ENCODE data around the gene ZNF865.

ZNF865 gene

GRCh38 chr19:55598034-55598433 lies 7.4 kb upstream of the ZNF865 start:
- H3K9me3 Mint-ChIP-seq, result peaks cover 4% of the 10 kb centered on the region
- H3K27ac Mint-ChIP-seq, result peak overlapping the region; percentile 88
- TF ChIP-seq CTCF (IDR thresholded peaks at IDR 0.05), result no peak
- peaks cover 31% of the 10 kb centered on the region for H3K4me1 Mint-ChIP-seq
- H3K4me3 Mint-ChIP-seq, result peak overlapping the region; percentile 55
- no peaks in the 10 kb centered on the region for H3K27me3 Mint-ChIP-seq (ENCODE audit: low read depth, poor library complexity)
- peaks cover 48% of the 10 kb centered on the region for H3K36me3 Mint-ChIP-seq (ENCODE audit: low read depth)
- no peak for DNase-seq

- Mint-ChIP-seq H3K9me3 (peaks cover 10% of the 10 kb centered on the region), H3K27ac (peak overlapping the region; percentile 99), H3K4me3 (peak overlapping the region; percentile 96), H3K27me3 (ENCODE audit: low read depth, poor library complexity) (no peaks in the 10 kb centered on the region), H3K36me3 (ENCODE audit: low read depth) (peaks cover 48% of the 10 kb centered on the region), H3K4me1 (peaks cover 37% of the 10 kb centered on the region)
- no peak for TF ChIP-seq CTCF (IDR thresholded peaks at IDR 0.05)
- peak; percentile 98 for DNase-seq
Observed at GRCh38 chr19:55598719-55599467, 6.6 kb upstream of the ZNF865 start.

- peak; percentile 98 for DNase-seq
- Mint-ChIP-seq H3K27ac (peak within 1 kb of the TSS; percentile 99), H3K4me1 (peaks cover 39% of the 10 kb centered on the region), H3K36me3 (ENCODE audit: low read depth) (peaks cover 47% of the 10 kb centered on the region), H3K4me3 (peak within 1 kb of the TSS; percentile 96), H3K9me3 (peaks cover 10% of the 10 kb centered on the region), H3K27me3 (ENCODE audit: low read depth, poor library complexity) (no peaks in the 10 kb centered on the region)
- TF ChIP-seq CTCF (IDR thresholded peaks at IDR 0.05), result no peak
Observed at GRCh38 chr19:55599468-55599841, 6.0 kb upstream of the ZNF865 start, which contains the start of gene FIZ1. FIZ1 (minus strand) TSS chr19:55599517; CDS start chr19:55597865, 1,652 bp downstream.

GRCh38 chr19:55599842-55600661 lies 5.4 kb upstream of the ZNF865 start, which contains the start of gene ZNF524:
ZNF524 (plus strand) TSS chr19:55600288; CDS start chr19:55602113, 1,825 bp downstream.
- TF ChIP-seq CTCF (IDR thresholded peaks at IDR 0.05), result no peak
- peaks cover 43% of the 10 kb centered on the region for H3K4me1 Mint-ChIP-seq
- no peaks in the 10 kb centered on the region for H3K27me3 Mint-ChIP-seq (ENCODE audit: low read depth, poor library complexity)
- DNase-seq, result peak; percentile 87
- peaks cover 10% of the 10 kb centered on the region for H3K9me3 Mint-ChIP-seq
- H3K36me3 Mint-ChIP-seq (ENCODE audit: low read depth), result peaks cover 41% of the 10 kb centered on the region
- H3K4me3 Mint-ChIP-seq, result peak within 1 kb of the TSS; percentile 96
- H3K27ac Mint-ChIP-seq, result peak within 1 kb of the TSS; percentile 99

- Mint-ChIP-seq H3K27ac (no peak overlapping the region), H3K9me3 (peaks cover 10% of the 10 kb centered on the region), H3K36me3 (ENCODE audit: low read depth) (peaks cover 35% of the 10 kb centered on the region), H3K4me1 (peaks cover 43% of the 10 kb centered on the region), H3K27me3 (ENCODE audit: low read depth, poor library complexity) (no peaks in the 10 kb centered on the region), H3K4me3 (peak overlapping the region; percentile 82)
- no peak for TF ChIP-seq CTCF (IDR thresholded peaks at IDR 0.05)
- DNase-seq, result no peak
Observed at GRCh38 chr19:55600662-55601028, 4.8 kb upstream of the ZNF865 start.

All from nephron progenitor cell (in vitro differentiated cells).